ENCODE measurements around the gene GAS7. TPM values are rescaled to one million over a fixed set of nuclear protein-coding genes. Genes with fewer than 3 reads are reported as not detected.

The GAS7 gene
- total and polyA plus RNA-seq, 2 of the 13 experiments (the other 11 are each of a cell fraction or from before 2014, with no cell fraction given): 1.0 to 5.2 TPM

- in situ Hi-C loops (cut with HindIII; ENCODE audit: extremely low pct_ligation_motif_present, low pct_unique_long_range_greater_than_20kb): no loop called here
Observed at GRCh38 chr17:9971991-9972390, 226.4 kb downstream of the GAS7 start.

More at GRCh38 chr17:9971991-9972390, 226.4 kb downstream of the GAS7 start:
- intact Hi-C loops (cut with micrococcal nuclease; ENCODE audit: unreplicated experiment): no loop called here
- H3K4me3 ChIP-seq (replicated peaks in 1 of 3; ENCODE audit: insufficient read depth in 1 of 3, low read depth in 2 of 3, low read length in 3 of 3): no peak overlapping the region
- POLR2A ChIA-PET: no interaction called here
- WGBS (ENCODE audit: low lambda C conversion rate): 2% methylated on average over 2 of the region's 4 CpGs
- TF ChIP-seq CBX1 (IDR thresholded peaks at IDR 0.05; ENCODE audit: low read depth) (no peak), SUZ12 (IDR thresholded peaks at IDR 0.05; ENCODE audit: low read depth, low read length) (no peak), HOXA7 (CRISPR knock-in tag; IDR thresholded peaks at IDR 0.05) (no peak), KIAA2018 (CRISPR knock-in tag; IDR thresholded peaks at IDR 0.05; ENCODE audit: borderline replicate concordance) (no peak), ZBTB44 (CRISPR knock-in tag; IDR thresholded peaks at IDR 0.05) (no peak), ZNF552 (CRISPR knock-in tag; IDR thresholded peaks at IDR 0.05; ENCODE audit: borderline replicate concordance) (no peak), ZNF446 (CRISPR knock-in tag; IDR thresholded peaks at IDR 0.05) (no peak), ZNF580 (CRISPR knock-in tag; IDR thresholded peaks at IDR 0.05; ENCODE audit: borderline replicate concordance, low read depth) (no peak), ATF5 (CRISPR knock-in tag; IDR thresholded peaks at IDR 0.05; ENCODE audit: low read depth) (no peak), ZNF782 (CRISPR knock-in tag; IDR thresholded peaks at IDR 0.05; ENCODE audit: borderline replicate concordance) (no peak), ZNF234 (CRISPR knock-in tag; conservative IDR thresholded peaks at IDR 0.05) (no peak), KLF16 (CRISPR knock-in tag; IDR thresholded peaks at IDR 0.05) (no peak), ZNF639 (CRISPR knock-in tag; conservative IDR thresholded peaks at IDR 0.05) (no peak)
- H3K27me3 ChIP-seq (ENCODE audit: control insufficient read depth in 1 of 2, insufficient read depth in 2 of 2, low read length in 2 of 2): peaks cover 1 to 29% of the 10 kb centered on the region in 2 experiments; a peak in 4 of 5 replicates
- BruUV-seq (replicated peaks): no TSS peak
- H3K9me3 ChIP-seq (ENCODE audit: low read length): no peaks in the 10 kb centered on the region
- CTCF ChIA-PET (ENCODE audit: low intra/inter-chr PET ratio, low total read pairs): no interaction called here
- no peak for ATAC-seq
- H3K4me1 ChIP-seq (ENCODE audit: insufficient read depth, low read length): no peaks in the 10 kb centered on the region
- H3K27ac ChIP-seq (ENCODE audit: extremely low read length, insufficient read depth, low read length): no peak overlapping the region
- H3K4me2 ChIP-seq (ENCODE audit: low read depth, low read length): no peak overlapping the region
- H3K36me3 ChIP-seq (replicated peaks in 1 of 2; ENCODE audit: control insufficient read depth in 1 of 2, insufficient read depth in 2 of 2, low read length in 2 of 2): no peaks in the 10 kb centered on the region
- H2AFZ ChIP-seq (ENCODE audit: low read length): no peak overlapping the region
- no peak for FAIRE-seq
- H4K20me1 ChIP-seq (ENCODE audit: insufficient read depth, low read length): no peaks in the 10 kb centered on the region
- H3K79me2 ChIP-seq (ENCODE audit: insufficient read depth, low read length): no peaks in the 10 kb centered on the region
- H3K9ac ChIP-seq (ENCODE audit: insufficient read depth, low read depth, low read length): no peak overlapping the region
- DNase-seq (ENCODE audit: low spot score): no peak
